ENCODE results near the gene TMEM59L.

DNA sequence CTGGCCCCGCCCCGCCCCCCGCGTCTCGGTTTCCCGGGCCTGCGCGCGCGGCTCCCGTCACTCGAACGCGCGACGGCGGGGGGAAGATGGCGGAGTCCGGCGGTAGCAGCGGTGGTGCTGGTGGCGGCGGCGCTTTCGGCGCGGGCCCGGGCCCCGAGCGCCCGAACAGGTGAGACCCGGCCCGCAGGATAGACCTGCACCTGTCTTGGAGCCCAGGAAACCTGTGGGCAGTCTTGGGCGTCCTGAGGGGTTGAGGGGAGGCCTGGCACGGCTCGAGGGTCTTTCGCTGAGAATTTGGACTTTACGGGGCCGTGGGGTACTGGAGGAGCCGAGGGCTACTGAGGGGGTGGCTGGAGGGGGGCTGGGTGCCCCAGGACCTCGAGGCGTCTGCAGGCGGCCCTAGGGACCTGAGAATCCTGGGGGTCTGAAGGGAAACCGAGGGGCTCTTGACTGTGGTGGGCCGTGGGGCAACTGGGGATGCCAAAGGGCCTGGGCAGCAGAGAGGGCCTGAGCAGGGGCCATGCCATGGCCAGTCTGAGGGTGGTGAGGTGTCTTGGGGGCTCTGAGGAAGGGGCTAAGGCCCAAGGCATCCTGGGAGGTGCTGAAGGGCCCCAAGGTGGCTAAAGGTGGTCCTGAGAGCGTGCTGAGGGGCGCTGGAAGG, 24.4 kb downstream of the TMEM59L start, which contains the start of gene KLHL26:
- peak; percentile 33 for TF ChIP-seq POLR2A (IDR thresholded peaks at IDR 0.05; ENCODE audit: low read length)
- no peak for TF ChIP-seq GATA1 (IDR thresholded peaks at IDR 0.05; ENCODE audit: low read depth, low read length)

Measured in erythroblast (primary cell).